ENCODE results near the gene SH3RF3.

Gene SH3RF3

DNA sequence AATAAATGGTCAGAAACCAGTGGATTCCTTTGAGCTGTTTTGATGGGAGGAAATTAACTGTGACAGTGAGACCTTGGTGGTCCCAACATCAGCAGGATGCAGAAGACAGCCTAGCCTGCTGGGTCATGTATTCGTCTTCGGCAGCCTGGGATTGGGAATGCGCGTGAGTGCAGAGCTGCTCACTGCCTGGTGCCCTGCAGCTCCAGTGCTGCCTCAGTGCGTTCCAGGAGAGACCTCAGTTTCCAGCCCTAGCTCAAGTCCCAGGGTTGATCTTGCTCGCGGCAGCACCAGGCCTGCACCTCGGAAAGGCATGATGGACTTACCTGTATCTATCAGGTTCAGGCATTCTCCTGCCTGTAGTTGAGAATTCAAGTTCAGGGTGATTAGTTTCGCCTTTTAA lies 203.9 kb downstream of the SH3RF3 start:
- Histone ChIP-seq H3K4me3 (no peak overlapping the region), H3K27ac (peak overlapping the region in 9 of 21 experiments; percentile 4 to 93 (median 77))

DNA sequence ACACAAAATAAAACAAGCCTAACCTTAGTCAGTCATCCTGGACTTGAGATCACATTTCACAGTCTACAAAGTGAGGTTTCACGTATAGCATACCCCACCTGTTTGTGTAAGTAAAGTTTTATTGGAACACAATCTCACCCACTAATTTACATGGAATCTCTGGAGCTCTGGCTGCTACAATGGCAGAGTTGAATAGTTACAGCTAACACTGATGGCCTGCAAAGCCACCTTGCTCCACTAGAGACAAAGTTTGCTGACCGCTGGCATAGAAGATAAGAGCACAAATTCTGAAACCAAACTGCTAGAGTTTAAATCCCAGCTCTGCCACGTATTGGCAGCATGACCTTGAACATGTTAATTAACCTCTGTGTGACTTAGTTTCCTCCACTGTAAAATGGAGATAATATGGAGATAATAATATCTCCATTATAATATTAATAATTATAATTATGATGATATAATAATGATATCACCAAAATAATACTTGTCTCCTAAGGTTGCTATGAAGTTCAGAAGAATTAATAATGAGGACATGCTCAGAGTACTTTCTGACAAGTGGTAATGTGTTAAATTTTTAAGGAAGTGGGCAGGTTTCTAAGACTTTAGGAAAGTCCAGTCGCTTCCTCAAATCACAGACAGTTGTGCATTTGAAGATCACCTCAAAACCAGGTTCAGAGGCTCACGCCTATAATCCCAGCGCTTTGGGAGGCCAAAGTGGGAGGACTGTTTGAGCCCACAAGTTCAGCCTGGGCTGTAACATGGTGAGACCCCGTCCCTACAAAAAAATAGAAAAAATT lies 204.6 kb downstream of the SH3RF3 start:
- H3K27ac ChIP-seq = peak overlapping the region in 3 of 21 experiments; percentile 73 to 93 (median 92)

DNA sequence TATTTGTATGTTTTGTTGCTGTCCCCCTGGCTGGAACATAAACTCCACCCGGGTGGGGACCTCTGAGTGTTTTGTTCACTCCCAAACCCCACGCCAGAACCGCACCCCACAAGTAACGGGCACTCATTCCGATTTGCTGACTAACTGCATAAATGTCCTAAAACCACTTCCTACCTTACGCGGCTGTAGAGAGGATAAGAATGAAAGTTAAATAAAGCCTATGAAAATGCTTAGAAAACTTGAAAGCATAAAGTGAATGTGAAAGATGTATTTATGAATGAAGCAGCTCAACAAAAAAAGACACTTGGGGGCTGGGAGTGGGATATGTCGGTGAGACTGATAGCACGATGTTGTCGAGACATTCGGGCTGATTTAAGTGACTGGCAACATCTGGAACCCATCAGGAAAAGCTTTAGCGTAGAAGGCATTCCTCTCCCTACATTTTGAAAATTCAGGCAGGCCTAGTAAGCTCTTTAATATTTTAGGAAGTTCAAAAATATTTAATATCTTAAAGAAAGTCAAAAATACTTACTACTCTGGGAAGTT lies 206.7 kb downstream of the SH3RF3 start:
- peak overlapping the region in 10 of 21 experiments; percentile 5 to 71 (median 46) for H3K27ac ChIP-seq

More for the DNA sequence above, 204.6 kb downstream of the SH3RF3 start:
- no peak overlapping the region for H3K4me3 ChIP-seq

DNA sequence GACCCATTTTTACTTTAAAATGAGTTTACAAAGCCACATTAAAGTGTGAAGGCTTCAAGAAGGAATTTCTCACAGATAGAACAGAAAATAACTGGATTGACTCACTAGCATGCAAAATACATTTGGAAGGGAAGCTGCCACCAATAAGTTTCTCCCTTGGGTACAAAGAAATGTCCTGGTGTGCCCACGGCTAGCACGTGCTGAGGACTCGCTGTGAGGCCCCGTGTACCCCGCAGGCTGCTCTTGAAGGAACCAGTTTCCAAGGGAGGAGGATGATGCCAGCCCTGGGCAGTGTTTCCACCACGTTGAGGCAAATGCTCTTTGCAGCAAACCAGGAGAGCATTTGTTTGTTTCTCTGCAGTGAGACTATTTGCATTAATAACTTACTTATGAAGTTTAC lies 207.3 kb downstream of the SH3RF3 start:
- no peak overlapping the region for H3K4me3 ChIP-seq
- peak overlapping the region in 7 of 21 experiments; percentile 5 to 71 (median 52) for H3K27ac ChIP-seq

More for the DNA sequence above, 206.7 kb downstream of the SH3RF3 start:
- no peak overlapping the region for H3K4me3 ChIP-seq

DNA sequence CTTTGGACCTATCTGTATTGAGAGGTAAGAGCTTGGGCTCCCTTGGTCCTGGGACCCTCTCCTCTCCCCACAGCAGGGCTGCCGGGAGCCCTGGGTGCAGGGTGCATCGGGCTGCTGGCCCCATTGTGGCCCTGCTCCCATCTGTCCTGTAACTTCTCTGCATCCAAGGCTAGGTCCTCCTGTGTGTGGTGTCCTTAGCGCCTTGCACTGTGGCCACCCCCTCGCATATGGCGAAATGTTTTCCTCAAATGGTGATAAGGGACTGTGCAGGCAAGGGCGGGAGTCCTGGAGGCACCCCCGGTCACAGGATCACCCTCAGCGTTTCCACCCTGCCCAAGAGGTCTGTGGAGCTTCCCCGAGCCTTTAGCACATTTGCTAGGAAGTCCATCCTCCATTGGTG lies 208.2 kb downstream of the SH3RF3 start:
- Histone ChIP-seq H3K27ac (peak overlapping the region in 1 of 21 experiments; percentile 22), H3K4me3 (no peak overlapping the region)

DNA sequence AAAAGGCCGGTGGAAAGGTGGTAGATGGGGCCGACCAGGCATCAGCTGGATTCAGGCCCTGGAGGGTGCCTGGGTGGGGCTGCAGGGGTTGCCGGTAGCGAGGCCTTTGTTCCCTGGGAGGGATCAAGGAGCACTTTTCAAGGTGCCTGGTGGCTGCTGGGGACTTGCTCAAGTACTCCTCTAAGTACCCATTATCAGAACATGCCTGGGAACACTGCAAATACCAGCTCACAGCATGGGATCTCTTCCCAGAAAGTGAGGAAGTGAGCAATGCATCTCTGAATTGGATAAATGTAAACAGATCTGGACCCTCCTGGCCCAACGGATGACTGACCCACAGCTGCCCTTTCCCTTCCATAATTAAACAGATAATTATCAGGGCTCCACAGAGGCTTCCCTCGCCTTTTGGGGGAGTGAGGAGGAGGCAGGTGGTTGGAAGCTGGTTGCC lies 210.5 kb downstream of the SH3RF3 start:
- Histone ChIP-seq H3K27ac (peak overlapping the region in 1 of 21 experiments; percentile 3), H3K4me3 (no peak overlapping the region)

DNA sequence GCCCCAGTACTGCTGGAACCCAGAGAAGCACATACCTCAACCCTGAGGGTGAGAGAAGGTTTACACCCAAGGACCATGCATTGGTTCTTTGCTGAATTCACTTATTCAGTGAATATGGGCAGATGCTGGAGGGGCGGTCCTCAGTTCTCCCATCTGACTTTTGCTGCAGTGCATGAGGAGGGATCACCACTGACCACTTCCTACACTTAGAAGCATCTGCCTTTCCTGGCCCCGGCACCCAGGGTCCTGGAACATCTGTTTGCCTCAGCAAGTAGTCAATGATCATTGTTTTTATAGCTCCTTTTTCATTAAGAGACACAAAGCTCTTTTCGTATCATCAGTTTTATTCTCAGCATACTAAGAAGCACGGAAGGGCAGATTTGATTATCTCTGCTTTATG lies 211.4 kb downstream of the SH3RF3 start:
- no peak overlapping the region for H3K27ac ChIP-seq
- no peak overlapping the region for H3K4me3 ChIP-seq

DNA sequence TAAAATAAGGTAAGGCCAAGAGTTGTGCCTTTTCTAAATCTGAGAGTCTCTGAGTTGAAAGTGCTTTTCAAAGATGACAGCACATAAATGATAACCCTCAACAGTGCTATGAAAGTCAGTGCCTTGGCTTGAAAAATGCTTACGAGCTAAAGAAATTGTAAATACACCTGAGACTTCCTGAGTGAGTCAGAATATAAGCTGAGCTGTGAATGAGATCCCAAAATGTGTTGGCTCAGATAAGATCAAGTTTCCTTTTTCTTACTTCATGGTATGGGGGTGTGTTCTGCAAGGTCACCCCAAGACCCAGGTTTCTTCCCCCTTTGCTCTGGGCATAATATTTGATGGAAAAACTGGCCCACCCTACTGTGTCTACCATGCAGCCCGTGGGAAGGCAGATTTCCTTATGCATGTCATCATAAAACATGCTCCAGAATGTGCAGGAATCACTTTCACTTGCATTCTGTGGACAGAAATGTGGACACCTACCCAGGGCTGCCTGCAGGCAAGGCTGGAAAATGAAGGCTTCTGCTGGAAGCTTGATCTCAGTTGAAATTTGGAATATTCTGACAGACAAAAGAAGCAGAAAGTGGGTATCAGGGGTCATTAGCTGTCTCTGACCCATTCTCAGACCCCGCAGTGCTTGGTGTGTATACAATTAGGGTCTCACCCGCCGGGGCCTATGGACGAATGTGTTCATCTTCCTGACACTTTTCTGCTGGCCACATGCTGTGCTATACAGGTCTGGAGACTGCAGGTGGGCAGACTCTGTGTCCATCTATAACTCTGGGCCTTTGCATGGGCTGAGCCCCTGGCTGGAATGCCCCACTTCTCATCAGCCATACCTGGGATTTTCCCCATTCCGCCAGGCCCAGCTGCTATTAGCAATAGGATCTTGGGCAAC lies 212.6 kb downstream of the SH3RF3 start:
- H3K27ac ChIP-seq = no peak overlapping the region
- H3K4me3 ChIP-seq = no peak overlapping the region

DNA sequence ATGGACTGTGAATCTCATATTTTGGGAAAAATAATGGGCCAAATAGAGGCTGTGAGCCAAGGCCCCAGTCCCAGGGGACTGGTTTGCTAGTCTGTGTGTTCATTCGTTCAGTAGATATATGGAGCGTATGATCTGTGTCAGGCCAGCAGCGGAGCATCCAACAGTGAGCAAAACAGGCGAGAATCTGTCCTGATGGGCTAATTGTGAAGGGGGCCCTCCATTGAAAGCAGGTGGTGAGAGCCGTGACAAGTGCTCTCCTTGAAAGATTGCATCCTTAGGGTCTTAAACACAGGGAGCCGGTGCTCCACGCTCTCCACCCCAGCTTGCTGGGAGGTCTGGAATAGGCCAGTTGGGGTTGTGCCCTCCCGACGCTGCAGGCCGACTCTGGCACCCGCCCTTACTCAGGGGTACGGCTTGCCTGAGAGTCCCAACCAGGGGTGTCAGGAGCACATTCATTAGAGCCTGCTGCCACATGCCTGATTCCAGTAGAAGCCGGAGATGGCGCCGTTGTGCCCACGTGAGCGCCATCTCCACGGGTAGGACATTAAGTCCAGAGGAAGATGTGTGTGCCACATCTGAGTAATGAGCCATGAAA lies 213.3 kb downstream of the SH3RF3 start:
- Histone ChIP-seq H3K27ac (no peak overlapping the region), H3K4me3 (no peak overlapping the region)

DNA sequence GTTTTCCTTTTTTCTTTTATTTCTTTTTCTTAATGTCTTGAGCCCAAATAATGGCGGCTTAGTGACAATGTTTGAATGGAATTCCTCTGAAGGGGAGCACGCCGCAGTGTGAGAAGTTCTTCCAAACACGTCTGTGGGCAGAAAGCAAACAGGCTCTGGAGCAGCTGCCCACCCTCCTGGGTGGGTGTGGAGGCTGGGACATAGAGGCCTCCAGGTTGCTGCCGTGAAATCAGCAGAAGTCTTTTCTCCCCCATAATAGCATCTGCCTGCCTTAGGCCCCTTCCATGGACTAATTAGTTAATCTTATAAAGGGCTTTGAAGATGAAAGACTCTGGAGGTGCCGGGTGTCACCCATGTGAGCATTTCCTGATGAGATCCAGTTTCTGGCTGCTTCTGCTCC lies 213.9 kb downstream of the SH3RF3 start:
- no peak overlapping the region for H3K27ac ChIP-seq

DNA sequence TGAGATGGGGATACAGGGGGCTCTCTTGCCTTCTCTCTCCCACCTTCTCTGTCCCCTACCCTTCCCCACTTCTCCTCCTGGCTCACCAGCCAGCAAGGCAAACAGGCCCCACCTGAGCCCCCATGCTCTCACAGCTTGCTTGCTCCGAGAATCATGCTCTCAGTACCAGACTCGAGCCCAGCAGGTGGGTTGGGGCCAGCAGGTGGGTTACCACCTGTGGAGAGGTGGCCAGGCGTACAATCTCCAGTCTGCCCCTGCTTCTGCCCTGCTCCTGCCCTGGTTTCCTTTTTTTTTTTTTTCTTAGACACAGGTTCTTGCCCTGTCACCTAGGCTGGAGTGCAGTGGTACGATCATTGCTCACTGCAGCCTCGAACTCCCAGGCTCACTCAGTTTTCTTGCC lies 214.5 kb downstream of the SH3RF3 start:
- Histone ChIP-seq H3K4me3 (no peak overlapping the region), H3K27ac (no peak overlapping the region)

More for the DNA sequence above, 213.9 kb downstream of the SH3RF3 start:
- no peak overlapping the region for H3K4me3 ChIP-seq

DNA sequence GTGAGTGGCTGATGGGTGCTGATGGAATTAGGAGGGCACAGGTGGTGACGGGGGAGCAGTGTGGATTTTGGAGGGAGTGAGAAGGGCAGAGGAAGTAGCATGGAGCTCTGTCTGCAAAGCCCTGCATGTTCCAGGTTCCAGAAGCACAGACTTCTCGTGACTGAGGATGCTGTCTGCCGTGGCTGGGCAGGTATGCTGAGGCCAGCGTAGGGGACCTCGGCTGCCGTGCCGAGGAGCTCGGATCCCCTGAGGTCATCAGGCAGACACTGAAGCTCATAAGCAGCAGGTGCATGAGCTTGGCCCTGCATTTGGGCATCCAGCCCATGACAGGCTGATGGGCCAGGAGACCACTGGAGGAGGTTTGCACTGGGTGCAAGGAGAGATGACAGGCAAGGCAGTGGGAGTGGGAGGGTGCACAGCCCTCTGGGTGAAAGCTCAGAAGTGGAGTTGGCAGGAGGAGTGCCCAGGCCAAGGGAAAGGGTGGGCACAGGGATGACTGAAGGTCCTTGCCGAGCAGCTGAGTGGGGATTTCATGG lies 215.3 kb downstream of the SH3RF3 start:
- Histone ChIP-seq H3K4me3 (no peak overlapping the region), H3K27ac (no peak overlapping the region)

DNA sequence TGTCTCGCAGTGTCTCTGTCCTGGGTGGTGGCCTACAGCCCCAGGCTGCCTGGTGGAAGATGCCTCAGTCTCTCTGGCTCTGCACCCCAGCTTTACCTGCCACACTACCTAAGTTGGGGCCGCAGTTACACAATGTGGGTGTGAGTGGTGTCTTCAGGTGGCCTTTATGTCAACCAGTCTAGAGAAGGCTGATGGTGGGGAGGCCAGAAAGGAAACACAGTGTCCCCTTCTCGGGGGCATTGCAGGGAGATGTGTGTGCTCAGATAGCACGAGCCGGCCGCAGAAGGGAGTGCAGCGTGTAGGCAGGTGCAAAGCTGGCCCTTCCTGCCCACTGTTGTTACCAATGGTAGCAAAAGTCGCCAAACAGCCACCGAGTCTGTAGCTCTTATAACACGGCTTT lies 216.1 kb downstream of the SH3RF3 start:
- H3K27ac ChIP-seq = no peak overlapping the region
- no peak overlapping the region for H3K4me3 ChIP-seq

DNA sequence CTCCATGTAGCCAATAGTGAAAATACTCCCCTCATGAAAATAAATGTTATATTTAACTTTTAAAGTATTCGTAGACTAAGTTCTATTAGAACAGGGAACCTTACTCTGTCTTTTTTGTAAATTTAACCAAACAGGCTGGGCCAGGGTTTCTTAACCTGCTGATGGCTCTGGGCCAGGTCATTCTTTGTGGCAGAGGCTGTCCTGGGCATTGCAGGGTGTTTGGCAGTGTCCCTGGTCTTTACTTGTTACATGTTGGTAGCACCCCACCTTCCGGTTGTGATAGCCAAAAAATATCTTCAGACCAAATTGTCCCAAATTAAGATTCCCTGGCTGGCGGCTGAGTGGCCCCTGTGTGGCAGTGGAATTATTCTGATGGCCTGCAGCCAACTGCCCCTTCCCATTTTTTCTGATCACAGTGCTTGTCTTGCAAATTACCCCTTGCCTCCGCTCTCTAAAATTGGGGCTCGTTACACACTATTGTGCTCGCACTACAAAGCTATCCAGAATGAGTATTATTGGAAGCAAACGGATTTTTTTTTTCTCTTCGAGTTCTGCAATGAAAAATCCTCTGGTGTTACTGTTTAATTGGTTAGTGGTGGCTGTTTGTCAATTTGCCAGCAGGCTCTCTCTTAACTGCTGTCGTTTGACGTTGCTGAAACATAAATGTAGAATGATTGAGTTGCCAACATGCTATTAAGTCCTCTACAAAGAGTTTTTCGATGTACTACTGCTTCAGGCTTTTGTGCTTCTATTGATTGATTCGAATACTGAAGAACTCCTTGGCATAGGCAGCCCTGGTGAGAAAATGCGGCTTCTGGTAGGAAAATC lies 216.9 kb downstream of the SH3RF3 start:
- Histone ChIP-seq H3K27ac (no peak overlapping the region), H3K4me3 (no peak overlapping the region)

DNA sequence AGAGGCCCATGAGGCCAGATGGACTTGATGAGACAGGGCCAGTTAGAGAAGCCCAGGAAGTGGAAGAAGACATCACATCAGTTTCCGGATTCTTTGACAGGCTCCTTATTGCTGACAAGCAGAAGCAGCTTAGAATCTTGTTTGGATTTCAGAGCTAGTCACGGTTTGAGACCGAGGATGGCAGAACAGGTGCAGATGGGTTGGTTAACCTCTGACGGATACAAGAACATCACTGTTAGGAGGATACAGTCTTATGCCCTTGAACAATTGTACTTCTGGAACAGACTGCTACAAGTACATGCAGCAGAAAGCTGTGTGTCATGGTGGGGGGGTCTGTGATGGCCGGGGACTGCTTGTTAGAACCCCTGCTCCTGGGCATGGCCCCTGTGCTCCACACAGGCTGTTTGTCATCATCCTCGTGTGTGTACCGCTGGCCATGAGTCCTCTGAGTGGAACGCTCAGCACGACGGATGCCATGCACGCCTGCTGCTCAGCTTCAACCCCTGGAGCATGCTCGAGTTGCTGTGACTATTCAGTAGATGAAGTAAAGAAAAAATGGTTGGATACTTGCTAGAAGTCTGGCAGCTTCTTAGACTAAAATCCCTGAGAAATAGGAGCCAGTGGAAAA lies 217.7 kb downstream of the SH3RF3 start:
- H3K4me3 ChIP-seq = no peak overlapping the region
- H3K27ac ChIP-seq = no peak overlapping the region

DNA sequence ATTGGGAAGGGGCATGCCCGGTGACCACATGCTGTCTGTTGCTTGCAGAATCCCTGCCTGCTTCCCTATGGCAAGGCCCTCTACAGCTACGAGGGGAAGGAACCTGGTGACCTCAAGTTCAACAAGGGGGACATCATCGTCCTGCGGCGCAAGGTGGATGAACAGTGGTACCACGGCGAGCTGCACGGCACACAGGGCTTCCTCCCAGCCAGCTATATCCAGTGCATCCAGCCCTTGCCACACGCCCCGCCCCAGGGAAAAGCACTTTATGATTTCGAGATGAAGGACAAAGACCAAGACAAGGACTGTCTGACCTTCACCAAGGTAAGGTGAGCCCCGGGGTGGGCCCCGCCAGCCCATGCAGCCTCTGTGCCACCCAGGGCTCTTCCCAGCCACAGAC lies 218.6 kb downstream of the SH3RF3 start:
- Histone ChIP-seq H3K4me3 (no peak overlapping the region), H3K27ac (peak overlapping the region in 7 of 21 experiments; percentile 1 to 90 (median 80))

DNA sequence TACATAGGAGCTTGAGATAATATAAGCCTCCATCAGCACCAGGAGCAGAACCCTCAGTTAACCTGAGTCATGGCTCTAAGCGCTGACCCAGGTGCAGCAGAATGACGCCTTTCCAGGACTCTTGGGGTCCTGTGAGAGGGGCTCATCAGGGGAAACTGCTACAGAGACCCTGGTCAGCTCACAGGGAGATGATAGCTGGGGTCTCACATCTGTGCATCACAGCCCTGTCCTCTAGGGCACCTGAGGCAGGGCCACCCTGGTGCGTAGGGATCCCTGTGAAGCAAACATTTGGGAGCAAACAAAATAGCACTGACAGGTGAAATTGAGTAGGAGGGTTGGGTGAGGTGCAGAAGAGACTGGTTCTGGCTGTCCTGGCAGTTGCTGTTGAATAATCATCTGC lies 219.2 kb downstream of the SH3RF3 start:
- Histone ChIP-seq H3K4me3 (no peak overlapping the region), H3K27ac (peak overlapping the region in 13 of 21 experiments; percentile 1 to 90 (median 43))

All from skin epidermis (tissue), 12 donors.